ENCODE data around the gene CTBP2. TPM values are rescaled to one million over a fixed set of nuclear protein-coding genes. Genes with fewer than 3 reads are reported as not detected.

CTBP2 gene
- total RNA-seq, 1 experiment from 2014 or later: 191 TPM

- no peak for ATAC-seq
These were observed 141.7 kb downstream of the CTBP2 start for GRCh38 chr10:125018576-125019143.

More at GRCh38 chr10:125018576-125019143, 141.7 kb downstream of the CTBP2 start:
- H3K36me3 Mint-ChIP-seq: peaks cover 58% of the 10 kb centered on the region
- no peak for DNase-seq (ENCODE audit: low spot score)
- no peak for TF ChIP-seq ZNF138 (CRISPR knock-in tag; conservative IDR thresholded peaks at IDR 0.05)
- TF ChIP-seq HMGXB4 (CRISPR knock-in tag; IDR thresholded peaks at IDR 0.05): no peak
- no peak for TF ChIP-seq TP53 (CRISPR knock-in tag; IDR thresholded peaks at IDR 0.05)
- no peak for TF ChIP-seq ZMAT4 (CRISPR knock-in tag; IDR thresholded peaks at IDR 0.05)
- no peak for TF ChIP-seq NR3C1 (CRISPR knock-in tag; conservative IDR thresholded peaks at IDR 0.05; ENCODE audit: low read depth)
- no peak for TF ChIP-seq ZNF512 (CRISPR knock-in tag; IDR thresholded peaks at IDR 0.05; ENCODE audit: borderline replicate concordance)
- TF ChIP-seq NFE2L1 (CRISPR knock-in tag; IDR thresholded peaks at IDR 0.05): no peak
- no peak for TF ChIP-seq MAX (CRISPR knock-in tag; IDR thresholded peaks at IDR 0.05)
- TF ChIP-seq EMX1 (CRISPR knock-in tag; IDR thresholded peaks at IDR 0.05): no peak
- TF ChIP-seq ZNF219 (CRISPR knock-in tag; IDR thresholded peaks at IDR 0.05; ENCODE audit: borderline replicate concordance): no peak
- TF ChIP-seq ZNF532 (CRISPR knock-in tag; IDR thresholded peaks at IDR 0.05; ENCODE audit: borderline replicate concordance): no peak
- TF ChIP-seq IRF2 (CRISPR knock-in tag; IDR thresholded peaks at IDR 0.05; ENCODE audit: borderline replicate concordance, low read depth): no peak
- no peak for TF ChIP-seq FOXK1 (CRISPR knock-in tag; IDR thresholded peaks at IDR 0.05)
- TF ChIP-seq RELA (CRISPR knock-in tag; IDR thresholded peaks at IDR 0.05; ENCODE audit: borderline replicate concordance): no peak
- H3K27ac Mint-ChIP-seq: peak overlapping the region; percentile 65
- H3K4me1 Mint-ChIP-seq: peaks cover 38% of the 10 kb centered on the region
- H3K4me3 Mint-ChIP-seq: no peak overlapping the region
- H3K9me3 Mint-ChIP-seq: peaks cover 24% of the 10 kb centered on the region
- ChIA-PET CTCF (interaction anchor here (1.3 kb wide), 1 partner anchor 42 kb away, joined by 4 read pairs; no protein-coding TSS in a partner anchor), POLR2A (interaction anchor here (0.5 kb wide), 1 partner anchor 96 kb away, joined by 3 read pairs; no protein-coding TSS in a partner anchor)
- no peaks in the 10 kb centered on the region for H3K27me3 Mint-ChIP-seq (ENCODE audit: low read depth)

All from WTC11 (cell line).